GM12892 (cell line): ENCODE measurements around the gene CLEC11A.

ENCODE experiments used
- POLR2A ChIP-seq: IDR thresholded peaks from 2 replicates; pipeline ENCODE4 v1.6.1; 2011; ENCODE audit warnings: low read depth, low read length, control low read depth
- POLR2AphosphoS5 ChIP-seq: IDR thresholded peaks from 2 replicates; pipeline ENCODE4 v1.6.1; 2011; ENCODE audit warnings: low read depth, low read length, control low read depth

DNA sequence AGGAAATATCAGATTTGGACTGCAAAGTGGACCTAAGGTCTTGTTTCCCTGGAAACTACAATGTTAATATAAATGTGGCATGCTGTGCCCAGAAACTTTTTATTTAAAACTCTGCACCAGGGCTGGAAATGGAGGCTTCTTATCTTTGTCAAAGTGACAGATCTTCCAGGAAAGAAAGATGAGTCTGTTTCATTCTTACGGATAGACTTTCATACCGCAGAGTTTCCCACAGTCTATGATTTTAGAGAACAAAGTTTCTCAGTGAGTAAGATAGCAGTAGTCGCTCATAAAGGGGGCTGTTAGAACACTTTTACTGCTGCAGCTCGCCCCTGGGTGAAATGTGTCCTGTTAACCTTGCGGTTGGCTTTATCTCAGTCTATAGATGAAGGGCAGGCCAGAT lies 6.7 kb downstream of the CLEC11A start:
- TF ChIP-seq POLR2AphosphoS5 (no peak), POLR2A (no peak)
